BJ (cell line): ENCODE results near the gene RNPEPL1. TPM values are rescaled to one million over a fixed set of nuclear protein-coding genes. Genes with fewer than 3 reads are reported as not detected.

ENCODE experiments used
- CTCF ChIA-PET: fragments of 350-600 bp; formaldehyde crosslinking; extraction: SDS; loops from one replicate; lab custom pipeline; 2021; ENCODE audit warnings: antibody characterized with exemption, inconsistent platforms; lab: Yijun Ruan, JAX
- POLR2A ChIA-PET: fragments of 300-600 bp; sonication (Branson Sonifier 250); formaldehyde crosslinking; extraction: SDS; loops from one replicate; lab custom pipeline; 2021; ENCODE audit warnings: antibody characterized with exemption; lab: Charles Lee
- DNase-seq: peaks from one replicate; pipeline ENCODE4 v3.0.0-alpha.2; 2011; ENCODE audit warnings: low read depth
- H3K27me3 ChIP-seq: 2 replicates; pipeline ENCODE4 v1.6.0; 2011; ENCODE audit warnings: low read length; ENCODE audit not compliant: control insufficient read depth, insufficient read depth
- H3K36me3 ChIP-seq: 2 replicates; pipeline ENCODE4 v1.5.1; 2011; ENCODE audit warnings: low read length; ENCODE audit not compliant: control insufficient read depth, insufficient read depth
- H3K4me3 ChIP-seq: 2 replicates; pipeline ENCODE4 v1.5.1; 2011; ENCODE audit warnings: low read depth, mild to moderate bottlenecking, control low read depth, low read length
- CTCF ChIP-seq: IDR thresholded peaks from 2 replicates; pipeline ENCODE4 v1.5.1; 2011; ENCODE audit warnings: low read depth, mild to moderate bottlenecking, control low read depth, inconsistent platforms, low read length, moderate library complexity; ENCODE audit not compliant: insufficient read depth
- polyA plus RNA-seq: library from polyadenylated mRNA; depleted of rRNA; stranded (reverse); fragments of >200 nt; gene quantifications from 2 replicates; pipeline ENCODE4 v1.2.3, GENCODE V29; 2011

RNPEPL1 gene
- polyA plus RNA-seq, 1 experiment, result 12.7 TPM

GRCh38 chr2:240570531-240571313 is 2.4 kb downstream of the RNPEPL1 start:
- DNase-seq, result no peak
- peaks cover 16% of the 10 kb centered on the region for H3K36me3 ChIP-seq
- H3K4me3 ChIP-seq, result no peak overlapping the region
- no peak for TF ChIP-seq CTCF
- H3K27me3 ChIP-seq, result no peaks in the 10 kb centered on the region
- ChIA-PET POLR2A (no interaction called here), CTCF (no interaction called here)

- Histone ChIP-seq H3K27me3 (no peaks in the 10 kb centered on the region), H3K36me3 (peaks cover 20% of the 10 kb centered on the region), H3K4me3 (no peak overlapping the region)
- ChIA-PET CTCF (interaction anchor here (1.1 kb wide), 1 partner anchor 10 kb away, joined by 3 read pairs; no protein-coding TSS in a partner anchor), POLR2A (no interaction called here)
- DNase-seq, result no peak
- TF ChIP-seq CTCF, result no peak
Observed at GRCh38 chr2:240571314-240571973, 3.2 kb downstream of the RNPEPL1 start.

- TF ChIP-seq CTCF, result no peak
- no peak for DNase-seq
- POLR2A ChIA-PET, result no interaction called here
- CTCF ChIA-PET, result interaction anchor here (1.1 kb wide), 1 partner anchor 11 kb away, joined by 3 read pairs; no protein-coding TSS in a partner anchor
- no peak overlapping the region for H3K4me3 ChIP-seq
- peaks cover 26% of the 10 kb centered on the region for H3K36me3 ChIP-seq
- no peaks in the 10 kb centered on the region for H3K27me3 ChIP-seq
Observed at GRCh38 chr2:240572141-240573031, 4.1 kb downstream of the RNPEPL1 start.

GRCh38 chr2:240573071-240573515 is 4.8 kb downstream of the RNPEPL1 start:
- TF ChIP-seq CTCF, result no peak
- ChIA-PET POLR2A (no interaction called here), CTCF (interaction anchor here (0.7 to 1.1 kb wide), 2 partner anchors 10 to 56 kb away, joined by 3 read pairs; no protein-coding TSS in a partner anchor)
- DNase-seq, result no peak
- Histone ChIP-seq H3K36me3 (peaks cover 30% of the 10 kb centered on the region), H3K4me3 (no peak overlapping the region), H3K27me3 (no peaks in the 10 kb centered on the region)
